HG03039 (cell line): Measurements from ENCODE around the gene KRTAP10-10.
"Not testable (repeated sequence)": the region's sequence is repeated elsewhere in the genome, so short reads cannot be mapped to it uniquely, and the experiment has no call there.

Source experiments
- ATAC-seq: cut with Tn5 transposase; IDR thresholded peaks from one replicate; pipeline ENCODE4 v1.9.1; 2021; ENCODE audit warnings: mild to moderate bottlenecking, moderate library complexity; ENCODE audit not compliant: unreplicated experiment

KRTAP10-10 gene

DNA sequence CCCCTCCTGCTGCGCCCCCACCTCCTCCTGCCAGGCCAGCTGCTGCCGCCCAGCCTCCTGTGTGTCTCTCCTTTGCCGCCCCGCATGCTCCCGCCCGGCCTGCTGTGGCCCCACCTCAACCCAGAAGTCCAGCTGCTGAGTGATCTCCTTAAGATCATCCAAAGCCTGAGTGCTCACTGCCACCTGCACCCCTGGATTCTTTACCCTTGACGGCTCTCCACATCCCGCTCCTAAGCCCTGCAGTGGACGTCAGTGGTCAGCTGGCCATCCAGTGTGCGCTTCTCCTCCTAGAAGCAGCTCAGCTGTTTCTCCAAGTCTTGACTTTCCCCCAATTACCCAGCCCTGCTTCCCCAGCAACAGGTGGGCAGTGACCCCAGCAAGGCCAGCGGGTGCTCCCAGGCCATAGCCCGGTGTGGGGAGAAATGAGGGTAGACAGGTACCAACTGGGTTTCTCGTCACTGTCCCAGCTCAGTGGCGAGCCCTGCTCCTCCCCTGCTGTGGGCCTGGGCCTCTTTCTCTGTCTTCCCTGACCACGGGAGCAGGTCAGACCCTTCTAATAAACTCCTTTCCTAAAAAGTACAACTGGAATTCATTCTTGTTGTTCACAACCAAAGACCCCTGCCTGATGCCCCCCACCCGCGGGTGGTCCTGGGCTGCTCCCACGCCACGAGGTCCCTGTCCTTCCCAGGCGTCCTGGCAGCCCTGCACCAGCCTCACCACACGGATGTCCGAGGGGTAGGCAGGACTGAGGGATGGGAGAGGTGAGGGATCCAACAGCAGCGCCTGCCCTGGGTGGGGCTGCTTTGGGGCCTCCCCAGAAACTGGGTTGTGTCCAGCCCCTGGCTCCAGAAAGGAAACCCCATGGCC lies 35.3 kb upstream of the KRTAP10-10 start:
- ATAC-seq: no peak

DNA sequence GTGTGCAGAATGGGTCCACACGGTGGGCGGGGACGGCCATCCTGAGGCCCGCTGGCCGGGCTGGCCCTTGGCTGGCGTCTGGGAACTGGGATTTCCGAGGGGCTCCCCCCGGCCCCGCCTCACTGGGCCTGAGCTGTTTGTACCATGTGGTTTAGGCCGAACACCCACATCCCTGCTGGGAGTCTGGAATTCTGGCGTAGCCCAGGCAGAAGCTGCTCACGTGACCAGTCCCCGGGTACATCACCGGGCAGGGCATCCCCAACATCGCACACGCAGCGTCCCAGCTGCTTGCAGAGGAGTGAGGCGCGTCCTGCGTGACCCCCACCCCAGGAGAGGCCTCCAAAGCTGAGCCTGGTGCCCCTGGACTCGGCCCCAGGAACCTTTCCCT lies 34.7 kb upstream of the KRTAP10-10 start:
- no peak for ATAC-seq

DNA sequence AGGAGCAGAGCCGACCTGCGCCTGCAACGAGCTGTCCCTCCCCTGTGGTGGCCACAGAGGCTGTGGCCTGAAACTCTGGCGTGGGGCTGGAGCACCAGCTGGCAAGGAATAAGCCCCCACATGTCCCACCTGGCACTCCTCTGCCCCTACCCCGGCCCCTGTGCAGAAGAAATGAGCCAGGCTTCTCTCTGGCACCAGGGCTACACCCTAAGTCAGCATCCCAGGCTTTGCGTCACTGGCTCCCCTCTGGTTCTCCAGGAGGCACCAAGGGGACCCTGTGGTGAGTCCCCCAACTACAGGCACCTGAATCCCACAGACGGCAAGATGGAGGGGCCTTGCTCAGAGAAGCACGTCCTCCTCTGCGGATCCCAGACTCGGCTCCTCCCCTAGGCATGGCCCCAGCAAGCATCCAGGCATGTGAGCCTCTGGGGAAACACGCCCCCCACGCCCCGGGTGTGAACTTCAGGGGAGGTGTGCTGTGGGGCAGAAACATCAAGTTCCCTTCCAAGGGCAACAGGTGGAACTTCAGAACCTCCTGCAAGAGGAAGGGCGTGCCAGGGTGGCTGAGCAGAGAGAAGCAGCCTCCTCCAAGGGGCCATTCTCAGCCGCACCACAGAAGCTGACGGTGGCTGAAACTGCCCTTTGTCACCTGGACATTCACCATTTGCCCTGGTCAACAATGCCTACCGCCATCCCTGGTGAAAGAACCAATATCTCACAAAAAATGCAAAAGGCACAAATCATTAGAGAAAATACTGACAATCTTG lies 33.9 kb upstream of the KRTAP10-10 start:
- no peak for ATAC-seq

DNA sequence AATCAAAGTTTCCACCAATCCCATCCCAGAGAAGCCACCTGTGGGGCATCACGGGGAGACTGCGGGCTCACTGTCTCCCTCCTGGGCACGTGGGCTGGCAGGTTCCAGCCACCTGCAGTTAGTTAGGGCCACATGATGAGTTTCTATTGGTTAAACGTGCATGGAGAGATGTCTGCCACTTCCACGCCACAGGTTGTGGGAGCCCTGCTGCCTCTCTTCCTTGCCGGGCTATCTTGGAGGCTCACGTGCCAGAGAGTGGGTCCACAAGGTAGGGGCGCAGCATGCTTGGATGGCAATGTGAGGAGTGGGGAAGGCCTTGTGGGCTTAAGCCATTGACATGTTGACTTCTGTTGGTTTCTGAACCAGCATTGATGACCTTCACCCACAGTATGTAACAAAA lies 33.2 kb upstream of the KRTAP10-10 start:
- ATAC-seq: no peak

DNA sequence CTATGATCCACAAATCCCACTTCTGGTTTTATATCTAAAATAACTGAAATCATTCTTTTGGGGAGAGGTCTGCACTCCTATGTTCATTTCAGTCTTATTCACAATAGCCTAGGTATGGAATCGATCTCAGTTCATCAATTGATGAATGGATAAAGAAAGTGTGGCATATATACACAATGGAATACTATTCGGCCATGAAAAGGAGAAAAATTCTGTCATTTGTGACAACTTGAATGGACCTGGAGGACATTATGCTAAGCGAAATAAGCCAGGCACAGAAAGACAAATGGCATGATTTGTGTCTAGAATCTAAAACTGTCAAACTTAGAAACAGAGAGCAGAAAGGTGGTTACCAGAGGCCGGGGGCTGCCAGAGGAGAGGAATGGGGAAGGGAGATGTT lies 30.7 kb upstream of the KRTAP10-10 start:
- no peak for ATAC-seq

DNA sequence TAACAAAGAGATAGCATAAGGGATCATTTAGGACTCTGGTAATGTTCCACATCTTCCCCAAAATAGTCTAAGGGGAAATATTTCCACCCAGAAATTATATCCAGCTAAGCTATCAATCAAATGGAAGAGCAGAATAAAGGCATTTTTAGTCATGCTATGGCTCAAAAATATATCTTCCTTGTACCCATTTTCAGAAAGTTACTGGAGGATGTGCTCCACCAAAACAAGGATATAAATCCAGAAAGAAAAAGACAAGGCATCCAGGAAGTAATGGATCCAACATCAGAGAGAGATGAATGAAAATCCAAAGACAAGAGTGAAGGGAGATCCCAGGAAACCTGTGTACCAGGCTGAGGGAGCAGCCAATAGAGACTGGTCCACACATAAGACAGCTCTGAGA lies 28.0 kb upstream of the KRTAP10-10 start:
- ATAC-seq: no peak

DNA sequence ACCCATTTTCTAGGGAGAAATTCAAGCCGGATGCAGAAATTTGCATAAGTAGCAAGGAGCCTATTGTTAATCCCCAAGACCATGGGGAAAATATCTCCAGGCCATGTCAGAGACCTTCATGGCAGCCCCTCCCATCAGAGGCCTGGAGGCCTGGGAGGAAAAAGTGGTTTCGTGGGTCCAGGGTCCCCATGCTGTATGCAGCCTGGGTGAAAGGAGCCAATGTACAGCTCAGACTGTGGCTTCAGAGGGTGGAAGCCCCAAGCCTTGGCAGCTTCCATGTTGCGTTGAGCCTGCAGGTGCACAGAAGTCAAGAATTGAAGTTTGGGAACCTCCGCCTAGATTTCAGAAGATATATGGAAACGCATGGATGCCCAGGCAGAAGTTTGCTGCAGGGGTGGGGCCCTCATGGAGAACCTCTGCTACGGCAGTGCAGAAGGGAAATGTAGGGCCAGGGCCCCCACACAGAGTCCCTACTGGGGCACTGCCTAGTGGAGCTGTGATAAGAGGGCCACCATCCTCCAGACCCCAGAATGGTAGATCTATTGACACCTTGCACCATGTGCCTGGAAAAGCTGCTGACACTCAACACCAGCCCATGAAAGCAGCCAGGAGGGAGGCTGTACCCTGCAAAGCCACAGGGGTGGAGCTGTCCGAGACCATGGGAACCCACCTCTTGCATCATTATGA lies 26.9 kb upstream of the KRTAP10-10 start:
- ATAC-seq: not testable (repeated sequence)

DNA sequence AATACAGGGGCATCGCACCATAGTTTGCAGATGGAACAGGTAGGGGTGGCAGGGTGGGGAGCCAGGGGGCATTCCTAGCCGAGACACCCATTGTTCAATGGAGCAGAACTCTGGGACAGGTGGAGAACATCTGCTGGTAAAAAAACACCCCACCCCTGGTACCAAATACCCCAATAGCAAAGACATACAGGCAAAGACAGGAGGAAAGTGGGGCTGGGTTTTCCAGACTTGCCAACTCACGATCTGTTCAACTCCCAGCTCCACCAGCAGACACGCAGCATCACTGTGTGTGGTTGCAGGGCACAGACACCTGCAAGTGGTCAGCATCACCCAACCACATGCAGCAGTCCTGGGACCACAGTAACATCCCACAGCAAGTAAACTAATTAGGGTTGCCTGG lies 25.6 kb upstream of the KRTAP10-10 start:
- ATAC-seq: no peak

DNA sequence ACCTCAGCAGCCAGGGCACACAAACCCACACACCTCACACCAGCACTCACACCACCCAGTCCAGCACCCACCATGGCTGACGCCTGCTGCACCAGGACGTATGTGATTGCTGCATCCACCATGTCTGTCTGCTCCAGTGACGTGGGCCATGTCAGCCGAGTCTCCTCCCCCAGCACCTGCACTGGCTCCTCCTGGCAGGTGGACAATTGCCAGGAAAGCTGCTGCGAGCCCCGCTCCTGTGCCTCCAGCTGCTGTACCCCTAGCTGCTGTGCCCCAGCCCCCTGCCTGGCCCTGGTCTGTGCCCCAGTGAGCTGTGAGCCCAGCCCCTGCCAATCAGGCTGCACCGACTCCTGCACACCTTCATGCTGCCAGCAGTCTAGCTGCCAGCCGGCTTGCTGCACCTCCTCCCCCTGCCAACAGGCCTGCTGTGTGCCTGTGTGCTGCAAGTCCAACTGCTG lies 25.1 kb upstream of the KRTAP10-10 start, which contains the start of gene KRTAP10-8:
KRTAP10-8 (plus strand) TSS at position 51 of the 458 bp plus-strand sequence; CDS start at position 73, 22 bp downstream.
- no peak for ATAC-seq

DNA sequence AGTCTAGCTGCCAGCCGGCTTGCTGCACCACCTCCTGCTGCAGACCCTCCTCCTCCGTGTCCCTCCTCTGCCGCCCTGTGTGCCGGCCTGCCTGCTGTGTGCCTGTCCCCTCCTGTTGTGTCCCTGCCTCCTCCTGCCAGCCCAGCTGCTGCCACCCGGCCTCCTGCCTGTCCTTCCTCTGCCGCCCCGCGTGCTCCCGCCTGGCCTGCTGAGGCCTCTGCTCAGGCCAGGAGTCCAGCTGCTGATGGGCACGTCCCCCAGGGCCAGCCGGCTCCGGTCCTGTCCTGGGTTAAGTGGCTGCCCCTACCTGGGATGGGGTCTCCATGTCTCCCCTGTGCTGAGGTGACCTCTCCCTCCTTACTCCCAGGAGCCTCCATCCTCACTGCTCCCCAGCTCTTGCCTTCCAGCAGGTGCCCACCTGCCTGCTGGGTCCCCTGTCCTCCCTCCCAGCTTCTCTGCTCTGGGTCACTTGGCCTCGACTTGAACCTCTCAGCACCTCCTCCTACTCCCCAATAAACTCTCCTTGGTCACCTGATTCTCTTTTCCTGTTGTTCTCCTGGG lies 24.4 kb upstream of the KRTAP10-10 start:
- no peak for ATAC-seq

DNA sequence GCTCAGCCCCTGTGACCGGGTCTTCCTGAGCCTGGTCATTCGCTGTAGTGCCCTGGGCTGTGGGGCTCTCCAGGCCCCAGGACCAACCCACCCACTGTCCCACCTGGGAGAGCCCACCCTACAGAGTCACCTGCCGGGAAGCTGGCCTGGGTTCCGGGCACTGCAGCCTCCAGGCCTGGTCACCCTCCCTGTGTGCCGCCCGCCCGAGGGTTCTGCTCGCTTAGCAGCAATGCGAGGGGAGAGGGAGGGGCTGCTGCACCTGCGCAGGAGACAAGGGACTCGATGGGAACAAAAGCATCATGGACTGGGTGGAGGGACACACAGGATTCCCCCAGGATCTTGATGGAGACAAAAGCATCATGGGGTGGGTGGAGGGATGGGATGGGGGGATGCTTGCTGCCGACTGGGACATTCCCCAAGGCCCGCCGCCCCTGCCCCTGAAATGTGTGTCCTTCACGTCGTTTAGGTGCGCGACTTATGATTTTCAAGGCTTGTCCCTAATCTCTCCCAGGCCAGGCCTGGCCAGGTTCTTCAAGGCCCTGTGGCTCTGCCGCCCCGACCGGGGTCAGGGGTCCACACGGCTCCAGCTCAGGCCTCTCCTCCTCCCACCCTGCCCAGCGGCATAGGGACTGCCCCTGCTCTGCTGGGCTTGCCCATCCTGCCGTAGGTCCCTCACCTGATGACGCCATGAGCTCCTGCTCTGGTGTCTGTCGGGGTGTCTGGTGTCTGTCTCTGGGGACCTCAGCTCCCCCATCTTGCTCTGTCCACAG lies 23.6 kb upstream of the KRTAP10-10 start:
- ATAC-seq: no peak

DNA sequence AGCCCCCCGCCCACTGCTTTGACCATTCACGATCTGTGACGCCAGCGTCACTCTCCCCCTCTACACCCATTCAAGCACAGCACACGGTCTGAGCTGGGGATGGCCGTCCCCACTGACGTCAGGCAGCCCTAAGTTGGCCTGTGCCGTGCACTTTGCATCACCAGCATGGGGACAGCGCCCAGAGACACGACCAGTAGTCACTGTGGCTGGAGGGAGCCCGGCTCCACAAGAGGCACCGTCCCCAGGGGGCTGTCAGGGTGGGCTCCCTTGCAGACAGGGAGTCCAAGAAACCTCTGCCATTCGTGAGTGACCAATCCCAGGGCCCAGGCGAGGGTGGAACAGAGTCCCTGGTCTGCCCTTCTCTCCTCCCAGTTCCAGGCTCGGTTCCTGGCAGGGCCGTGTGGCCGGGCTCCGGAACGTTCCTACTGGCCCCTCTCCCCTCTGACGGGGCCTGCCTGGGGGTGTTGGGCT lies 23.0 kb upstream of the KRTAP10-10 start:
- no peak for ATAC-seq

DNA sequence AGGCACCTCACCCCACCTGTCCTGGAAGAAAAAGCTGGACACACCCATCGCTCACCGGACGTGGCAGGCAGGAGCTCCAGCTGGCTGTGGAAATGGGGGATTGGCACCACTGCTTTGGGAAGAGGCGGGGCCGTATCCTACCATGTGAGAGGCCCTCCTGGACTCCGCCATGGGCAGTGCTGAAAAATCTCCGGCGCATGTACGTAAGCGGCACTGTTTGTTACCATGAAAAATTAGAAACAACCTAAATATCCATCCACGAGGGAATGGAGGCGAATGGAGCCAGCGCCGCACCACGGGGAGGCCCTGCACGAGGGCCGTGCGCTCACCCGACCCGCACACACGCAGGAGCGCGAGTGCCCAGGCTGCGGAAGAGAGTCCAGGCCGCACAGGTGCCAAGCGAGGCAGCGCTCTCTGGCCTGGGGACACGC lies 22.2 kb upstream of the KRTAP10-10 start:
- ATAC-seq: no peak

DNA sequence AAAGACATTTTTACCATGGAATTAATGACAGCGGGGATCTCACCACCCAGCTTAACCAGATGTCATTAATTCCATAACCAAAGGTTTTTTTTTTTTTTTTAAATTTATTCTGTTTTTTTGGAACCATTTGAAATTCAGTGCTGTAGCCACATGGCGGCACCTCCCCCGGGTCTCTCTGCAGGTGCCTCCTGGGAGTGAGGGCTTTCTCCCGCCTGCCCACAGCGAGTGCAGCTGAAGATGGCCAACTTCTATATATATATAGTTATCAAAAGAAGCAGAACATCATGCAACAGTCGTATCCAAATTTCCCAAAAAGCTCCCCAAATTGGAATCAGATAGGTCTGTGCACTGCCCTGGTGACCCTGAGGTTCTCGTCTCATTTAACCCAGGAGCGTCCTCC lies 21.7 kb upstream of the KRTAP10-10 start:
- no peak for ATAC-seq

DNA sequence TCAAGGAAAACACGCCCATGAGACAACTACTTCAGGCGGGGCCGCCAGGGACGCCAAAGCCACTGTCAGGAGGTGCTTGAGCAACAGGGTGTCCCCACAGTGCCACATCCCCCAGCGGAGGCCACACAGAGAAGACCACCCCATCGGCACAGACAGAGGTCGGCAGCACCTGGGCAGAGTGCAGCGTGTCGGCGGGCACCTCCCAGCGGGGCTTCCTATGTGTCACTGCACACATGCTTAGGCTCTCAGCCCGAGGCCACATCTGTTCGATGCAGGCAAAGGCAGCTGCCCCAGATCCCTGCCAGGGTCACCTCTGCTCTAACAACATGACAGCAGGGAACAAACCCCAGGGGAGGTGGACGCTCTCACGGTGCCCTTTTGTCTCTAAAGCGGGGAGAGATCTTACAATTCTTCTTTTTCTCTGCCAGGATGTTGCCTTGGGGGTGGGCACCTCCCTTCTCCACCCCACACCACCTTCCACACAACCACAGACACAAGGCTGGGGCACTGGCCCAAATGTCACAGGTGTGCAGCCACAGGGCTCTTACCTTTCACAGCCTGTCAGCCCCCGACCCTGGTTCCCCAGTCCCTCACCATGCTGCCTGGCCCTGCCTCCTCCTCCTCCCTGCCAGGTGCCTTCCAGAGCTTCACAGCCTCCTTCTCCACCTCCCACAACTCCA lies 21.1 kb upstream of the KRTAP10-10 start:
- ATAC-seq: no peak

DNA sequence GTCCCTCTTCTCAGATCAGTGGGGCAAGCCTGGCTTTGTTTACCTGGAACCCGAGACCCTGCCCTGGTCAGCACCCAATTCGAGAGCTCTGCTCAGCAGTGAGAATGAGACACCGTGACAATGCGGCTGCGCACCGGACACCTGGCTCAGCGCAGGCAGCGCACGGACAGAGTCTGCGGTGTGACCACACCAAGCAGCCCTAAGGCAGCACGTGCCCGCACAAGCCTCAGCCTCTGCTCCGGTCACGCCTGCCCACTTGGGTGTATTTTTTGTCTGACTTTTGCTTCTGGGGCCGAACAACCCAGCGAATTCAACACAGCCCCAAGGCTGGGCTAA lies 20.6 kb upstream of the KRTAP10-10 start:
- no peak for ATAC-seq

DNA sequence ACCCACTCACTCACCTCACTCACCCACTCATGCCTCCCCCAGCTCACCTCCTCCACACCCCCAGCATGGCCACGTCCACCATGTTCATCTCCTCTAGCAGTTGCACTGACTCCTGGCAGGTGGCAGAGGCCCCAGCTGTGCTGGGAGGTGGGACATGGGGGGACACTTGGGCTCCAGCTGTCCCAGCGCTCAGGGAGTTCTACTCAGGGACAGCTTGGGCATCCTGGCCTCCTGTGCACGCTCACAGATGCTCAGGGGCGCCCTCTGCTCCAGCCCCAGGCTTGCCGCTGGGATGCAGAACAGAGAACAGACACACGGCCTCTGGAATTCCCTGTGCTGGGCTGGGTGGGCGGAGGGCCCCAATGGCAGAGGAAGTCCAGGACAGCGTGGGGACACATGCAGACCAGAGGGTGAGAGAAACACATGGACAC lies 20.1 kb upstream of the KRTAP10-10 start:
- ATAC-seq: no peak

DNA sequence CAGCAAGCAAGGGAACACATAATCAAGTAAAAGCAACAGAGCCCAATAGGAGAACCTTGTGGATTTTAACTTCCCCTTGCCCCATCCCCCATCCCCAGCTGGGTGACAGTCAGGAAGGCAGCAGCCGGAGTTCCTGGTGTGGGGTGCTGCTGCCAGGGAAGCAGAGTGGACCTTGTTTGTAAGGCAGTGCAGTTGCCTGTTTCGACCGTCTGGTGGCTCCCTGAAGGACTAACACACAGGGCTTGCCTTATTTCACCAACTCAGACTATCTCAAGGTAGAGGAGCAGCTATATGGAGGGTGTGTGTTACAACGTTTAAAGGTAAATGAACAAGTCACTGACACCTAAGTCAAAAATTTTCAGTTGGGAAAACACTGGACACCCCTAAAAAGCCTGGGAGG lies 18.7 kb upstream of the KRTAP10-10 start:
- ATAC-seq: no peak

DNA sequence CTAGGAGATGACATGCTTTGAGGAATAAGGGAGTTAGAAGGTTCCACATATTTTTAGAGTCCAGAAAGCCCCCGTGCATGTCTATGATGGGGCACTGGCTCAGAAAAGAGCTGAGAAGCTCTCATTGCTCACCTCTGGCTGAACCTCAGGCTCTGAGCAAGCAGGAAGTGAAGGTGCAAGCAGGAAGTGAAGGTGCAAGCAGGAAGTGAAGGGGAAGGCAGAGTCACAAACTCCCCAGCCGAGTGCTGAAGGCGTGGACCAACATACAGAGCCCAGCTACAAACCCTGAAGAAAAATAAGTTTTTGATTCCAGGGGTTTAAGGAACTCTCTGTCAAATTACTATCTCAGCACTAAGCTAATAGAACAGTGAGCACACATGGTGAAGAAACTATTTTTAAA lies 18.2 kb upstream of the KRTAP10-10 start:
- no peak for ATAC-seq

DNA sequence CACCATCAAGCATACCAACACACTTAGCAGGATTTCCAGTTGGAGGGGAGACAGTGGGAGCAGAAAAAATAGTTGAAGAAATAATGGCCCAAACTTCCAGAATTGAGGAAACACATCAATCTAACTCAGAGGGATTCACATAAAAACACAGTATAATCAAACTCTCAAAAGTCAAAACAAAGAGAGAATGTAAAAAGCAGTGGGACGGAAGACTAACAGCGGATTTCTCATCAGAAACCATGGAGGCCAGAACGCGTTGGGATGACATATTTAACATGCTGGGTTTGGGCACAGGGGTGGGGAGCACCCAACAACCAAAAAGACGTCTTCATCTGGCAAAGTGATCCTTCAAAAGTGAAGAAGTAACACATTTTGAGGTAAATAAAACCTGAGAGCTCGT lies 17.3 kb upstream of the KRTAP10-10 start:
- ATAC-seq: no peak
